Endothelial cell of umbilical vein (primary cell): ENCODE measurements around the gene SRP14. TPM values are rescaled to one million over a fixed set of nuclear protein-coding genes. Genes with fewer than 3 reads are reported as not detected.

Source experiments
- BruUV-seq: library from RNA; stranded (reverse); fragments of 400-500 nt; replicated peaks from 2 replicates; lab custom pipeline; 2021; lab: Mats Ljungman, UMichigan
- CTCF ChIA-PET: fragments of 300-600, 350-600 bp; sonication (Branson Sonifier 250); formaldehyde crosslinking; loops from one replicate; lab custom pipeline; 2021; ENCODE audit warnings: antibody characterized with exemption, inconsistent platforms; lab: Charles Lee
- POLR2A ChIA-PET: fragments of 300-600, 350-600 bp; sonication (Branson Sonifier 250); formaldehyde crosslinking; loops from one replicate; lab custom pipeline; 2021; ENCODE audit warnings: antibody characterized with exemption, inconsistent platforms; lab: Charles Lee
- DNase-seq: peaks from one replicate; pipeline ENCODE4 v3.0.0-alpha.2; 2011; ENCODE audit warnings: low read depth, low spot score
- FAIRE-seq: peaks from 2 replicates; lab custom pipeline; 2011; peaks lifted over from hg19 to GRCh38; lab: Jason Lieb, UNC
- H2AFZ ChIP-seq: 2 replicates; pipeline ENCODE4 v1.6.0; 2012; ENCODE audit warnings: low read depth, low read length, control low read depth, inconsistent platforms
- H3K27ac ChIP-seq: 2 replicates; pipeline ENCODE4 v1.5.1; 2011; ENCODE audit warnings: low read depth, mild to moderate bottlenecking, control low read depth, low read length, moderate library complexity; ENCODE audit not compliant: insufficient read depth
- H3K27me3 ChIP-seq, 2 experiments: 2 replicates each; pipeline versions ENCODE4 v1.6.0 to v1.6.1; 2011; ENCODE audit warnings: low read length in 2 of 2, mixed read lengths in 1 of 2; ENCODE audit not compliant: control insufficient read depth in 2 of 2, insufficient read depth in 2 of 2
- H3K36me3 ChIP-seq, 2 experiments: 2 replicates in 1 of 2; 3 replicates in 1 of 2; pipeline ENCODE4 v1.5.1; 2011; ENCODE audit warnings: low read length in 2 of 2, mild to moderate bottlenecking in 1 of 2, moderate library complexity in 1 of 2; ENCODE audit not compliant: control insufficient read depth in 2 of 2, insufficient read depth in 2 of 2; ENCODE audit errors: extremely low read depth in 1 of 2
- H3K4me1 ChIP-seq: 3 replicates; pipeline ENCODE4 v1.5.1; 2011; ENCODE audit warnings: mild to moderate bottlenecking, low read length; ENCODE audit not compliant: control insufficient read depth, insufficient read depth; ENCODE audit errors: extremely low read depth
- H3K4me2 ChIP-seq: 2 replicates; pipeline ENCODE4 v1.6.1; 2011; ENCODE audit warnings: low read length, control low read depth, mixed read lengths; ENCODE audit not compliant: insufficient read depth
- H3K4me3 ChIP-seq, 3 experiments: fragments of 200-600 bp in 1 of 3; sonication (generic), shearing (Covaris generic) in 1 of 3; replicated peaks in 1 of 3; 2 replicates each; pipeline ENCODE4 v1.5.1; 2011 to 2016; ENCODE audit warnings: control low read depth in 3 of 3, low read length in 3 of 3, mild to moderate bottlenecking in 2 of 3, inconsistent platforms in 1 of 3, low read depth in 1 of 3, moderate library complexity in 1 of 3; ENCODE audit not compliant: insufficient read depth in 1 of 3
- H3K79me2 ChIP-seq: 2 replicates; pipeline ENCODE4 v1.6.0; 2012; ENCODE audit warnings: low read length, inconsistent platforms; ENCODE audit not compliant: control insufficient read depth, insufficient read depth
- H3K9ac ChIP-seq: replicated peaks from 2 replicates; pipeline ENCODE3; 2011; ENCODE audit warnings: low read length, control low read depth; ENCODE audit not compliant: insufficient read depth; ENCODE audit errors: extremely low read depth
- H3K9me1 ChIP-seq: replicated peaks from 3 replicates; pipeline ENCODE4 v1.6.0; 2011; ENCODE audit warnings: mild to moderate bottlenecking, low read length; ENCODE audit not compliant: control insufficient read depth, insufficient read depth; ENCODE audit errors: extremely low read depth
- H3K9me3 ChIP-seq: replicated peaks from 2 replicates; pipeline ENCODE4 v1.5.1; 2012; ENCODE audit warnings: low read length, inconsistent platforms; ENCODE audit not compliant: control insufficient read depth, insufficient read depth
- H4K20me1 ChIP-seq: replicated peaks from 2 replicates; pipeline ENCODE3; 2011; ENCODE audit warnings: mild to moderate bottlenecking, low read length; ENCODE audit not compliant: control insufficient read depth, insufficient read depth; ENCODE audit errors: extremely low read depth
- EZH2 ChIP-seq: IDR thresholded peaks from 2 replicates; pipeline ENCODE4 v1.6.1; 2012; ENCODE audit warnings: borderline replicate concordance, low read depth, mild to moderate bottlenecking, moderate library complexity, low read length, inconsistent platforms; ENCODE audit not compliant: severe bottlenecking
- FOS ChIP-seq: IDR thresholded peaks from 2 replicates; pipeline ENCODE4 v1.6.1; 2011; ENCODE audit warnings: mild to moderate bottlenecking, low read length, moderate library complexity, borderline replicate concordance; ENCODE audit not compliant: insufficient read depth
- GATA2 ChIP-seq: IDR thresholded peaks from 2 replicates; pipeline ENCODE4 v1.7.0; 2011; ENCODE audit warnings: low read depth, mild to moderate bottlenecking, moderate library complexity, mixed read lengths, low read length; ENCODE audit not compliant: insufficient read length, insufficient read depth
- MAX ChIP-seq: IDR thresholded peaks from 2 replicates; pipeline ENCODE4 v1.6.1; 2011; ENCODE audit not compliant: insufficient read depth, insufficient read length
- MYC ChIP-seq: IDR thresholded peaks from one replicate; pipeline ENCODE4 v1.6.1; 2011; ENCODE audit warnings: mild to moderate bottlenecking, low read depth, low read length
- POLR2A ChIP-seq: IDR thresholded peaks from 2 replicates; pipeline ENCODE4 v1.6.1; 2012; ENCODE audit warnings: low read depth, mild to moderate bottlenecking, control low read depth, low read length
- POLR2AphosphoS5 ChIP-seq: IDR thresholded peaks from 2 replicates; pipeline ENCODE4 v1.6.1; 2012; ENCODE audit warnings: low read depth, mild to moderate bottlenecking, control low read depth, low read length, moderate library complexity; ENCODE audit not compliant: insufficient read depth
- dilution Hi-C: fragments of 300-500 bp; cut with MboI; formaldehyde crosslinking; loops from one replicate; pipeline ENCODE4 v1.15.0; 2019; ENCODE audit warnings: low sequenced_read_pairs; ENCODE audit not compliant: extremely low pct_ligation_motif_present
- intact Hi-C: fragments of 100-400 bp; cut with micrococcal nuclease; formaldehyde crosslinking; loops from one replicate; pipeline ENCODE4 v1.10.0; 2022
- polyA plus RNA-seq, 4 experiments: library from polyadenylated mRNA; depleted of rRNA in 3 of 4; stranded (reverse) in 3 of 4; unstranded in 1 of 4; fragments of >200 nt; gene quantifications; 2 replicates each; pipeline versions ENCODE4 v1.2.1 to v1.2.3, GENCODE V29; 2011 to 2012; ENCODE audit warnings: missing spikeins in 1 of 4
- total RNA-seq: library from RNA; stranded (reverse); gene quantifications from 2 replicates; pipeline ENCODE4 v1.2.3, GENCODE V29; 2021
- TF ChIP-seq, protein P1 (sequence below), 2 donors: IDR thresholded peaks; 1 replicate in 1 of 2; 2 replicates in 1 of 2; pipeline ENCODE4 v1.5.1; 2011; ENCODE audit warnings: low read length in 2 of 2, mild to moderate bottlenecking in 2 of 2, moderate library complexity in 2 of 2, control low read depth in 1 of 2, inconsistent platforms in 1 of 2, low read depth in 1 of 2; ENCODE audit not compliant: insufficient read depth in 1 of 2; ENCODE audit errors: extremely low read depth in 1 of 2

The SRP14 gene
- total and polyA plus RNA-seq, 2 donors (not counting 3 experiments of a cell fraction or from before 2014, with no cell fraction given), result 220 to 330 TPM

- Histone ChIP-seq H3K79me2 (no peaks in the 10 kb centered on the region), H3K36me3 (peaks cover 13 to 14% of the 10 kb centered on the region in 2 experiments), H3K9me1 (no peaks in the 10 kb centered on the region), H3K27me3 (no peaks in the 10 kb centered on the region), H4K20me1 (no peaks in the 10 kb centered on the region), H3K4me1 (no peaks in the 10 kb centered on the region), H3K4me2 (no peak overlapping the region), H2AFZ (no peak overlapping the region), H3K9ac (no peak overlapping the region), H3K4me3 (no peak overlapping the region), H3K27ac (no peak overlapping the region), H3K9me3 (no peaks in the 10 kb centered on the region)
- FAIRE-seq (no peak), DNase-seq (no peak)
- POLR2A ChIA-PET, result no interaction called here
- TF ChIP-seq, protein P1, sequence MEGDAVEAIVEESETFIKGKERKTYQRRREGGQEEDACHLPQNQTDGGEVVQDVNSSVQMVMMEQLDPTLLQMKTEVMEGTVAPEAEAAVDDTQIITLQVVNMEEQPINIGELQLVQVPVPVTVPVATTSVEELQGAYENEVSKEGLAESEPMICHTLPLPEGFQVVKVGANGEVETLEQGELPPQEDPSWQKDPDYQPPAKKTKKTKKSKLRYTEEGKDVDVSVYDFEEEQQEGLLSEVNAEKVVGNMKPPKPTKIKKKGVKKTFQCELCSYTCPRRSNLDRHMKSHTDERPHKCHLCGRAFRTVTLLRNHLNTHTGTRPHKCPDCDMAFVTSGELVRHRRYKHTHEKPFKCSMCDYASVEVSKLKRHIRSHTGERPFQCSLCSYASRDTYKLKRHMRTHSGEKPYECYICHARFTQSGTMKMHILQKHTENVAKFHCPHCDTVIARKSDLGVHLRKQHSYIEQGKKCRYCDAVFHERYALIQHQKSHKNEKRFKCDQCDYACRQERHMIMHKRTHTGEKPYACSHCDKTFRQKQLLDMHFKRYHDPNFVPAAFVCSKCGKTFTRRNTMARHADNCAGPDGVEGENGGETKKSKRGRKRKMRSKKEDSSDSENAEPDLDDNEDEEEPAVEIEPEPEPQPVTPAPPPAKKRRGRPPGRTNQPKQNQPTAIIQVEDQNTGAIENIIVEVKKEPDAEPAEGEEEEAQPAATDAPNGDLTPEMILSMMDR (IDR thresholded peaks at IDR 0.05; ENCODE audit: extremely low read depth in 1 of 2, insufficient read depth in 1 of 2, low read depth in 1 of 2, low read length in 2 of 2), result no peak
- TF ChIP-seq MYC, result no peak
- no peak for TF ChIP-seq GATA2
- no peak for TF ChIP-seq MAX
- no peak for TF ChIP-seq POLR2A
- no peak for TF ChIP-seq POLR2AphosphoS5
- TF ChIP-seq EZH2, result no peak
- TF ChIP-seq FOS, result no peak
- dilution Hi-C loops, result no loop called here
- no TSS peak for BruUV-seq
- intact Hi-C loops, result no loop called here
- CTCF ChIA-PET, result interaction anchor here (0.9 to 2.2 kb wide), 3 partner anchors 8 to 13 kb away, joined by 3 to 8 read pairs (median 3); no protein-coding TSS in a partner anchor
Measured at GRCh38 chr15:40008061-40008765, 30.8 kb downstream of the SRP14 start.
